Measurements from ENCODE around the gene KHDC4.

DNA sequence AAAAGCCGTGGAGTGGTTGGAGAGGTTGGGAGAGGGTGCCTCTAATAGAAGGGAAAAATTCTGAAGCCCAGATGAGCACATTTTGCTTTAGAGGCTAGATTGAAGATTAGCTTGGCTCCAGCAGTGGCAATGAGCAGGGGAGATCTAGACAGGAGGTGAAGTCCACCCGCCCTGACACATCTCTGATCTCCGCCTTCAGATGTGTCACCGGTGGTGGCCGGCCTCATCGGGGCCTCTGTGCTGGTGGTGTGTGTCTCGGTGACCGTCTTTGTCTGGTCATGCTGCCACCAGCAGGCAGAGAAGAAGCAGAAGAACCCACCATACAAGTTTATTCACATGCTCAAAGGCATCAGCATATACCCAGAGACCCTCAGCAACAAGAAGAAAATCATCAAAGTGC, 66.4 kb downstream of the KHDC4 start:
- TF ChIP-seq, protein P1, sequence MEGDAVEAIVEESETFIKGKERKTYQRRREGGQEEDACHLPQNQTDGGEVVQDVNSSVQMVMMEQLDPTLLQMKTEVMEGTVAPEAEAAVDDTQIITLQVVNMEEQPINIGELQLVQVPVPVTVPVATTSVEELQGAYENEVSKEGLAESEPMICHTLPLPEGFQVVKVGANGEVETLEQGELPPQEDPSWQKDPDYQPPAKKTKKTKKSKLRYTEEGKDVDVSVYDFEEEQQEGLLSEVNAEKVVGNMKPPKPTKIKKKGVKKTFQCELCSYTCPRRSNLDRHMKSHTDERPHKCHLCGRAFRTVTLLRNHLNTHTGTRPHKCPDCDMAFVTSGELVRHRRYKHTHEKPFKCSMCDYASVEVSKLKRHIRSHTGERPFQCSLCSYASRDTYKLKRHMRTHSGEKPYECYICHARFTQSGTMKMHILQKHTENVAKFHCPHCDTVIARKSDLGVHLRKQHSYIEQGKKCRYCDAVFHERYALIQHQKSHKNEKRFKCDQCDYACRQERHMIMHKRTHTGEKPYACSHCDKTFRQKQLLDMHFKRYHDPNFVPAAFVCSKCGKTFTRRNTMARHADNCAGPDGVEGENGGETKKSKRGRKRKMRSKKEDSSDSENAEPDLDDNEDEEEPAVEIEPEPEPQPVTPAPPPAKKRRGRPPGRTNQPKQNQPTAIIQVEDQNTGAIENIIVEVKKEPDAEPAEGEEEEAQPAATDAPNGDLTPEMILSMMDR (IDR thresholded peaks at IDR 0.05; ENCODE audit: low read depth, low read length, missing input control): no peak
- TF ChIP-seq SP1 (IDR thresholded peaks at IDR 0.05) (no peak), FOXA1 (IDR thresholded peaks at IDR 0.05) (no peak), GABPA (IDR thresholded peaks at IDR 0.05 in 1 of 2, conservative IDR thresholded peaks at IDR 0.05 in 1 of 2) (no peak), EGR1 (IDR thresholded peaks at IDR 0.05; ENCODE audit: low read depth in 2 of 2) (no peak)
- TF ChIP-seq, protein P2, sequence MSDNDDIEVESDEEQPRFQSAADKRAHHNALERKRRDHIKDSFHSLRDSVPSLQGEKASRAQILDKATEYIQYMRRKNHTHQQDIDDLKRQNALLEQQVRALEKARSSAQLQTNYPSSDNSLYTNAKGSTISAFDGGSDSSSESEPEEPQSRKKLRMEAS (IDR thresholded peaks at IDR 0.05): no peak
- TF ChIP-seq, protein P3, sequence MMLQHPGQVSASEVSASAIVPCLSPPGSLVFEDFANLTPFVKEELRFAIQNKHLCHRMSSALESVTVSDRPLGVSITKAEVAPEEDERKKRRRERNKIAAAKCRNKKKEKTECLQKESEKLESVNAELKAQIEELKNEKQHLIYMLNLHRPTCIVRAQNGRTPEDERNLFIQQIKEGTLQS (IDR thresholded peaks at IDR 0.05): no peak
- TF ChIP-seq, protein P4, sequence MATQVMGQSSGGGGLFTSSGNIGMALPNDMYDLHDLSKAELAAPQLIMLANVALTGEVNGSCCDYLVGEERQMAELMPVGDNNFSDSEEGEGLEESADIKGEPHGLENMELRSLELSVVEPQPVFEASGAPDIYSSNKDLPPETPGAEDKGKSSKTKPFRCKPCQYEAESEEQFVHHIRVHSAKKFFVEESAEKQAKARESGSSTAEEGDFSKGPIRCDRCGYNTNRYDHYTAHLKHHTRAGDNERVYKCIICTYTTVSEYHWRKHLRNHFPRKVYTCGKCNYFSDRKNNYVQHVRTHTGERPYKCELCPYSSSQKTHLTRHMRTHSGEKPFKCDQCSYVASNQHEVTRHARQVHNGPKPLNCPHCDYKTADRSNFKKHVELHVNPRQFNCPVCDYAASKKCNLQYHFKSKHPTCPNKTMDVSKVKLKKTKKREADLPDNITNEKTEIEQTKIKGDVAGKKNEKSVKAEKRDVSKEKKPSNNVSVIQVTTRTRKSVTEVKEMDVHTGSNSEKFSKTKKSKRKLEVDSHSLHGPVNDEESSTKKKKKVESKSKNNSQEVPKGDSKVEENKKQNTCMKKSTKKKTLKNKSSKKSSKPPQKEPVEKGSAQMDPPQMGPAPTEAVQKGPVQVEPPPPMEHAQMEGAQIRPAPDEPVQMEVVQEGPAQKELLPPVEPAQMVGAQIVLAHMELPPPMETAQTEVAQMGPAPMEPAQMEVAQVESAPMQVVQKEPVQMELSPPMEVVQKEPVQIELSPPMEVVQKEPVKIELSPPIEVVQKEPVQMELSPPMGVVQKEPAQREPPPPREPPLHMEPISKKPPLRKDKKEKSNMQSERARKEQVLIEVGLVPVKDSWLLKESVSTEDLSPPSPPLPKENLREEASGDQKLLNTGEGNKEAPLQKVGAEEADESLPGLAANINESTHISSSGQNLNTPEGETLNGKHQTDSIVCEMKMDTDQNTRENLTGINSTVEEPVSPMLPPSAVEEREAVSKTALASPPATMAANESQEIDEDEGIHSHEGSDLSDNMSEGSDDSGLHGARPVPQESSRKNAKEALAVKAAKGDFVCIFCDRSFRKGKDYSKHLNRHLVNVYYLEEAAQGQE (IDR thresholded peaks at IDR 0.05): no peak
